Mucosa of descending colon (tissue), 3 donors: ENCODE data around the gene ERMP1. TPM values are rescaled to one million over a fixed set of nuclear protein-coding genes. Genes with fewer than 3 reads are reported as not detected.

Source experiments
- ATAC-seq: fragments of 200-7000 bp; cut with Tn5 transposase; one replicate; pipeline ENCODE4 v1.9.1; 2020; ENCODE audit warnings: mild to moderate bottlenecking, moderate library complexity
- DNase-seq, 3 donors: peaks; one replicate each; pipeline ENCODE4 v3.0.0-alpha.2; 2020
- H3K36me3 ChIP-seq: fragments of 200-600 bp; one replicate; pipeline ENCODE4 v1.8.0; 2021; ENCODE audit warnings: low read depth, mild to moderate bottlenecking
- H3K4me1 ChIP-seq: fragments of 200-600 bp; one replicate; pipeline ENCODE4 v1.8.0; 2021; ENCODE audit warnings: low read depth, mild to moderate bottlenecking
- H3K4me3 ChIP-seq: fragments of 200-600 bp; one replicate; pipeline ENCODE4 v1.8.0; 2021; ENCODE audit warnings: mild to moderate bottlenecking
- H3K9me3 ChIP-seq: fragments of 200-600 bp; one replicate; pipeline ENCODE4 v1.8.0; 2021; ENCODE audit warnings: mild to moderate bottlenecking
- CTCF ChIP-seq: fragments of 200-600 bp; IDR thresholded peaks from one replicate; pipeline ENCODE4 v1.8.0; 2022; ENCODE audit warnings: antibody characterized with exemption, mild to moderate bottlenecking
- intact Hi-C, 2 donors: fragments of 100-400 bp; cut with DNase I in 1 of 2; cut with micrococcal nuclease in 1 of 2; formaldehyde crosslinking; loops; one replicate each; pipeline versions ENCODE4 v1.11.0 to v1.11.1; 2022; cut with DNase I, micrococcal nuclease
- total RNA-seq, 3 donors: library from RNA; stranded (reverse); fragmentation: NEBNext Ultra II Directional in 2 of 3; extraction: Animal tissue kit (Norgen Biotek cat#: 25700) in 2 of 3; gene quantifications; one replicate each; pipeline versions ENCODE4 v1.2.1 to v1.2.4, GENCODE V29; 2021 to 2023
- donor health status: DM: no; HTN: no; CAD: no; lungs with moderate emphysema.
- donor health status: DM: no; HTN: no; CAD: no.
- donor health status: DM: no; HTN: yes; CAD: no.

The ERMP1 gene
- total RNA-seq, 3 donors from 2014 or later = 29.5 to 60.6 (median 34.1) TPM

- no peak overlapping the region for H3K4me3 ChIP-seq
- TF ChIP-seq CTCF = no peak
- H3K36me3 ChIP-seq = no peaks in the 10 kb centered on the region
- peaks cover 14% of the 10 kb centered on the region for H3K4me1 ChIP-seq
- ATAC-seq (peak; percentile 99), DNase-seq (peak; percentile 74 to 85 (median 81))
- intact Hi-C loops = no loop called here
- H3K9me3 ChIP-seq = no peaks in the 10 kb centered on the region
These were observed 30.3 kb upstream of the ERMP1 start for GRCh38 chr9:5863092-5863746.

DNA sequence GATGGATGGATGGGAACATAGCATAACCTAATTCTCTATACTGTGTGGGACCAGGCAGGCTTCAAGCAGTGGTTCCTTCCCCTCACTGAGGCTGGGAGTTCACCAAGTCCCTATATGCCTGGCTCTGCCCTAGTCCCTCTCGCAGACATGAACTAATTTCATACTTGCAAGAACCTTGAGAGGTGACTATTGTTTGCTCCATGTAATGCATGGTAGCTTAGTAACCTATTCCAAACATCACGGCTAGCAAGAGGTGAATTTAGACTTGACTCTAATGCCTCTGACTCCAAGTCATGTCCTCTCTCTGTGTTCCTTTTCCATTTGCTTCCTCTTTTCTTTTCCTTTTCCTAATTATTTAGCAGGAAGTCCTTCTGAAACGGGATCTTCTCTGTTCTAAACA lies 25.9 kb upstream of the ERMP1 start:
- no peak for TF ChIP-seq CTCF
- H3K4me1 ChIP-seq = peaks cover 12% of the 10 kb centered on the region
- DNase-seq (no peak), ATAC-seq (no peak)
- H3K36me3 ChIP-seq = no peaks in the 10 kb centered on the region
- intact Hi-C loops = no loop called here
- H3K4me3 ChIP-seq = no peak overlapping the region
- no peaks in the 10 kb centered on the region for H3K9me3 ChIP-seq

- DNase-seq = no peak
- H3K4me3 ChIP-seq = no peak overlapping the region
- H3K36me3 ChIP-seq = no peaks in the 10 kb centered on the region
- ATAC-seq = no peak
- H3K9me3 ChIP-seq = no peaks in the 10 kb centered on the region
- peaks cover 7% of the 10 kb centered on the region for H3K4me1 ChIP-seq
- intact Hi-C loops = no loop called here
- no peak for TF ChIP-seq CTCF
These were observed 25.0 kb upstream of the ERMP1 start for GRCh38 chr9:5857928-5858327.

DNA sequence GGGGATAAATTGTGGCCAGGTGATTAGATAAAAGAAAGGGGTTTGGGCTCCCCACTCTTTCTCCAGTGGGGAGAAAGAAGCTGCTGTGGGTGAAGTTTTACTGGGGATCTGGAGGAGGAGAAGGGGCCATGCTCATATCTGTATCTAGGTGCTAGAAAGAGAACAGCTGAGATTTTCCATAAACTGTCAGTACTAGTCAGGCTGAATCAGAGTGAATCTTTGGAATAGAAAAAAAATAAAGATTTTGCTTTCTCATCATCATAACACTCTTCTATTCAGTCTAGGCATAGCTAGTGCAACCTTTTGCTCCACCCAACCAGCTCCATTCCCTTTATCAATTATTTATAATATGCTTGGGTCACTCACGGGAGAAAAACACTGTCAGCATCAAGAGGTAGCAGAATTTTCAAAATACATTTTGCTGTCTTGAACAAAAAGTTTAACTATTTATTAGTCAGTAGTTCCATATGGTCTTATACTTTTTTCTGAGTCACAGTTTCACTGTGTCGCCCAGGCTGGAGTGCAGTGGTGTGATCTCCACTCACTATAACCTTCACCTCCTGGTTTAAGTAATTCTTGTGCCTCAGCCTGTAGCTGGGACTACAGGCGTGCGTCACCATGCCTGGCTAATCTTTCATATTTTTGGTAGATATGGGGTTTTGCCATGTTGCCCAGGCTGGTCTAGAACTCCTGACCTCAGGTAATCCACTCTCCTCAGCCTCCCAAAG lies 21.3 kb upstream of the ERMP1 start:
- Histone ChIP-seq H3K4me1 (peaks cover 5% of the 10 kb centered on the region), H3K36me3 (no peaks in the 10 kb centered on the region), H3K4me3 (no peak overlapping the region), H3K9me3 (no peaks in the 10 kb centered on the region)
- DNase-seq (no peak), ATAC-seq (no peak)
- intact Hi-C loops = no loop called here
- TF ChIP-seq CTCF = no peak

GRCh38 chr9:5853617-5854016 lies 20.7 kb upstream of the ERMP1 start:
- DNase-seq = no peak

More at GRCh38 chr9:5853617-5854016, 20.7 kb upstream of the ERMP1 start:
- Histone ChIP-seq H3K36me3 (no peaks in the 10 kb centered on the region), H3K4me3 (no peak overlapping the region), H3K9me3 (no peaks in the 10 kb centered on the region), H3K4me1 (peaks cover 5% of the 10 kb centered on the region)
- TF ChIP-seq CTCF = no peak
- intact Hi-C loops = no loop called here
- no peak for ATAC-seq
